SIG-M5 (cell line): Measurements from ENCODE around the gene MAMDC2.

Experiments used
- DNase-seq: peaks from one replicate; lab custom pipeline; 2025; lab: John Stamatoyannopoulos, UW

The MAMDC2 gene

DNA sequence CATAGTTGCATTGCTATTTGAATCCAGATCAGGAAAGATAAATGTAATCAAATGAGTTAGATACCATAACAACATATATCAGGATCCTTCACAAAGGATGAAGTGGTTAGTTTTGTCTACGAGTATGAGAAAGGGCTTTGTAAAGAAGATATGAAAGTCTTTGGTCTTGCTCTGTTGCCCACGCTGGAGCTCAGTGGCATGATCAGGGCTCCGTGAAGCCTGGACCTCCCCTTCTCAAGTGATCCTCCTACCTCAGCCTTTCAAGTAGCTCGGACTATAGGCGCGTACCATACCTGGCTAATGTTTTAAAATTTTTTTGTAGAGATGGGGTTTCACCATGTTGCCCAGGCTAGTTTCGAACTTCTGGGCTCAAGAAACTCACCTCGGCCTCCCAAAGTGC lies 217.0 kb downstream of the MAMDC2 start:
- DNase-seq, result no peak

DNA sequence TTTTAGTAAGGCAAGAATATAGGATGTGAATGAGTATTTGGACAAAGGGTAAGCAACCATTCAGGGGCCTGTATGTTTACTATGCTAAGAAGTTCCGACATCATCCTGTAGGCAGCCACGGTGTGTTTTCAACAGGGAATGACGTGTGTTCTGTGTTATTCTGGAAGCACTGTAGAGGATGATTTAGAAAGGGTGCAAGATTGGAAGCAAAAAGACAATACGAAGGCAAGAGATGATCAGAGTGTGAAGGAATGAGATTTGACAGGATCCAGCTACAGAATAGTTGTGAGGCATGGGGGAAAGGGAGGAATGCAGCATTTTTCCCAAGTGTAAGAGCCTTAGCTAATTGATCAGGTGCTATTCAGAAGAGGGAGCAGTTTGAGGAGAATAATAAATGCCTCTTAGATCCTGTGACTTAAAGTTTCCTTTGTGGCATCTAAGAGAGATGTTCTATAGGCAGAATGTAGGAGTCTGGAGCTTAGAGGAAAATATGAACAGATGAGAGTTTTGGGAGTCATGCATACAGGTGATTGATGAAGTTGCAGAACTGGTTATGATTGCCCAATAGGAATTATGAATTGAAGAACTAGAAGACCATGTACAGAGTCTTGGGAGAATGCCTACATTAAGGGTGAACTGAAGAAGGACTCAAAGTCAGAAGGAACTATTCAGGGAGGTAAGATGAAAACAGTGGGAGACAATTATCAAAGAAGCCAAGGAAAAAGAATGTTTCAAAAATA lies 217.7 kb downstream of the MAMDC2 start:
- DNase-seq, result no peak

DNA sequence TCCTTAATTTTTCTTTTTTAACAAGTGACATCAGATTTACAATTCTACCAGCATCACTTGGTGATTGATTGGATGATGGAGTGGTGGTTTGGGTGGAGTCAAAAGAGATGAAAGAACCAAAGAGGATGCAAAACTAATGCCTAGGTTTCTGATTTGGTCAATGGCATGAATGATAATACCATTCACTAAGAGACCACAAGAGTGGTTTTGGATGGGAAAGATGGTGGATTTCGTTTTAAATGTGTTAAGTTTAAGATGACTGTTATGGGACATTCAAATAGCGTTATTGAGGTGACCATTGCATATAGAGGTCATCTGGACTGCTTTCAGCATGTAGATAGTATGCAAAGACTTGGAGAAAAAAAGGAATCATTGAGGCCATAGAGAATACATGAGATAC lies 218.7 kb downstream of the MAMDC2 start:
- DNase-seq, result no peak

DNA sequence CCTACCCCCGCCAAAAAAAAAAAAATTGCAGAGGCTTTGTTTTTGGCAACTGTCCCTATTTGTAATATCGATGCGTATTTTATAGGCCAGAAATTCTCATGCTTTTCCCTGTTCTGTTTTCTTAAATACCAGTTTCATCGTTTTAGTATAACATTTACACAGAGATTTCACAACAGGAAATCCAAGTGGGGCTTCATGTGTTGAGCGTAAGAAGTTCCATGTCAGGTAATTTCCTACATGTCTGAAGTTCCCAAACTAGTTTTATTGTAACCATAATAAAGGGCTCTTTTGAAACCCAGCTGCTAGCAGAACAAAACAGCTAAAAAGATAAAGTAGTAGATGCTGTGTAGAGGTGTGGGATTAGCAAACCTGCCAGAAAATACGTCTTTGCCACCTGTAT lies 219.3 kb downstream of the MAMDC2 start:
- no peak for DNase-seq

DNA sequence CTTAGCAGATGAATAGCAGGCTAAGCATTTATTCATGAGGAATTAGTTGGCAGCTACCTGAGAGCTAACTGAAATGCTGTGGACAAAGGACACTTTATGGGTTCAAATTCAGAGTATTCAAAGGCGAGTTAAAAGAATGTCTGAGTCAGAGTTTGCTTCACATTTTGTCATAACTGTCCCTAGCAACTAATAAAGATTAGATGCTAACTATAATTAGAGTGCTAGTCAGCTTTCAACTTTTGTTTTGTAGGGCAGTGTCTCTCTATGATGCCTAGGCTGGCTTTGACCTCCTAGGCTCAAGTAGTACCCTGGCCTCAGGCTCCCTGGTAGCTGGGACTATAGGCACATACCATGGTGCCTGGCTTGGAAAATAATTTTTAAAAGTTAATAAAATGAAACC lies 219.8 kb downstream of the MAMDC2 start:
- no peak for DNase-seq
